ENCODE data around the gene ELMO1.
"Not testable (repeated sequence)": the region's sequence is repeated elsewhere in the genome, so short reads cannot be mapped to it uniquely, and the experiment has no call there.

ELMO1 gene

GRCh38 chr7:36986948-36987724, 461.5 kb downstream of the ELMO1 start:
- peak; percentile 46 for DNase-seq

- DNase-seq: peak; percentile 22
Measured at GRCh38 chr7:36986511-36986933, 462.1 kb downstream of the ELMO1 start.

DNA sequence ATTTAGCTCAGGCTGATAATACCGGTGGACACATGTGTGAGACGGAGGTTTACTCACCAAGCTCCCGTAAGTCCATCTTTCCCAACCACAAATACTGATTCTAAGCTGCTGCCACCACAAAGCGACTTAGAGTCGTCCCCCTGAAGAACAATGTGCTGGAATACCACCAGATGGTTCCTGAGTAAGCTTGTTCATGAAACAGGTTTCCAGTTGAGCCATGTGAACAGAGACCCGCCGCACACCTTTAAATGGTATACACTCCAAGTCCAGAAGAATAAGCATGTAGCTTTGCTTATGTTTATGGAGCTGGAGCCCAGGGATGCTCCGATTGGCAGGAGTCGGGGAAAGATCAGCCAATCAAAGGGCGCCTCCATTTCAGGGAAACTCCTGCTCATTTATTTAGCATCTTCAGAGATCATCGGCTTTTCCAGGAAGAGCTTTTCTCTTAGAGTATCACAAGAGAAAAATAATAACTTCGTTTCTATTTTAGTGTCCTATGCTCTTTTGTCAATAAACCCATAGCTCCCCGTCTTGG, 462.7 kb downstream of the ELMO1 start:
- no peak for DNase-seq

DNA sequence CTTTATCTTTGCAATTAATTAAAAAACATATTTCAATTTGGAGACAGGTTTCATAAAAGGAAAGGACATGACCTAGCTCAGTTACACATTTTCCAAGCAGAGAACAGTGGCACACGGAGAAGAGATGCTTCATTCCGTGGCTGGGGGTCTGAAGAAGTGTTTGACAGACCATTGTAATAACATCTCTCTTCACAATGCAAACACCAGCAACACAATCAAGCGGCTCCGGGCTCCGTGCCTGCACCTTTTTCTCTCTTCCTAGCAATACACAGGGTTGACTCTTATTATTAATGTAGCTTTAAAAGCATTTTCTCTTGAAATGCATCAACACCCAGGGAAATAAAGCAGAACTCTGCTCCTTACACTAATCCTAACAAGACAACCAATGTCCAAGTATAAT, 463.3 kb downstream of the ELMO1 start:
- no peak for DNase-seq

GRCh38 chr7:36984710-36985312, 463.9 kb downstream of the ELMO1 start:
- no peak for DNase-seq

- DNase-seq: no peak
Measured at GRCh38 chr7:36984041-36984521, 464.6 kb downstream of the ELMO1 start.

- no peak for DNase-seq
Measured at GRCh38 chr7:36982766-36983165, 465.9 kb downstream of the ELMO1 start.

- DNase-seq: no peak
Measured at GRCh38 chr7:36979810-36980248, 468.8 kb downstream of the ELMO1 start.

GRCh38 chr7:36978461-36978860, 470.2 kb downstream of the ELMO1 start:
- DNase-seq: no peak

- no peak for DNase-seq
Measured at GRCh38 chr7:36977878-36978277, 470.8 kb downstream of the ELMO1 start.

- not testable (repeated sequence) for DNase-seq
Measured at GRCh38 chr7:36973534-36973933, 475.1 kb downstream of the ELMO1 start.

DNA sequence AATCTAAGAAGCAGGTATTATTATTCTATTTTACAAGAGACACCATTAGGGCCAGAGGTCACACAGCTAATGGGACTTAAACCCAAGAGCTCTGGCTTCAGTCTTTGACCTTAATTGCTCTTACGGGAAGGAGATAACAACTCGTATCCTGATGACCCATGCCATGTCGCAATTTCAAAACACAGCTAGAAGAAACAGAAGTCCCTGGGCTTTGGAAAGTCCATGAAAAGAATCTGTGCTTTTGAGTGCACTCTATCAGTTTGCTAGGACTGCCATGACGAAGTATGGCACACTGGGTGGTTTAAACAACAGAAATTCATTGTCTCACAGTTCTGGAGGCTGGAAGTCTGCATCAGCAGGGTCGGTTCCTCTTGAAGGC, 476.5 kb downstream of the ELMO1 start:
- no peak for DNase-seq

DNA sequence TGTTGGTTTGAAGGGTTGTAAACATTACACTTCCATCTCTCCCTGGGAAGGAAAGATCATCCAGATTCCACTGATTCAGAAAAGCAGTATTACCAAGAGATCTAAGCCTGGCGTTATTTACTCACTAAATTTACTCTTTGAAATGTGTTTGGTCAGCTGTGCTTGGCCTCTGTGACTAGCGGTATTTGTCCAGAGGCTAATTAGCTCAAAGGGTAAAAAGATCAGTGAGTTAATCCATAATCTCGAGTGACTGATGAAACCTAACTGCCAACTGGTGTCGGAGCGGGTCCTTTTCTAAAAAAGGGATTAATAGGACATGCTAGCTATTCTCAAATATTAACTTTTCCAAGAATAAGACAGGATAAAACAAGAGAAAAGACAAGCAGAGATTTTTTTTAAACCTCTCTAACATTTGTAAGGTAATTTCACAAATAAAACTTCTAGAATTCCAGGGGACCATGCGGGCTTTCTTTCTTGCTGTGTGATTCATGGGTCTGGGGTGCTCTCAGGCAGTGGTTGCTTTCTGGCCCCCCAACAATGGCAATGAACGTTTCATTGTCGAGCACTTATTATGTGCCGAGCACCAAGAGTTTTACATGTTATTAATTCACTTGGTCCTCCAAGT, 477.0 kb downstream of the ELMO1 start:
- DNase-seq: no peak

GRCh38 chr7:36970551-36971514, 477.8 kb downstream of the ELMO1 start:
- no peak for DNase-seq

DNA sequence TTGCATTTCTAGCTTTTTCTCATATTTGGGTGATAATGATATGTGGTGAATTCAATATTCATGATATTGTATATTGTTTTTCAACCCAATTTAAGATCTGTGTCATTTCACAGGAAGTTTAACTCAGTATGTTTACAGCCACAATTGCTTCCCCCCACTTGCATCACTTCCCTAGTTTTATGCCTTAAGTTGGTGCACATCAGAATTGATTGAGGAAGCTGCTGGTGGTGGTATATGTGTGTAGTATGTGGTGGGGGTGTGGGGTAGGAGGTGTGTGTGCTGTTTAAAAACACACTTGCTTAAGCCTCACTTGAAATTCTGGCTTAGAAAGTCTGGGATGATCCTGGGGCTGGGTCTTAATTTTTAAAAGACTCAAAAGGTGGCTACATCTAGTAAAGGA, 479.3 kb downstream of the ELMO1 start:
- DNase-seq: no peak

- DNase-seq: peak; percentile 49
Measured at GRCh38 chr7:36967387-36967786, 481.3 kb downstream of the ELMO1 start.

DNA sequence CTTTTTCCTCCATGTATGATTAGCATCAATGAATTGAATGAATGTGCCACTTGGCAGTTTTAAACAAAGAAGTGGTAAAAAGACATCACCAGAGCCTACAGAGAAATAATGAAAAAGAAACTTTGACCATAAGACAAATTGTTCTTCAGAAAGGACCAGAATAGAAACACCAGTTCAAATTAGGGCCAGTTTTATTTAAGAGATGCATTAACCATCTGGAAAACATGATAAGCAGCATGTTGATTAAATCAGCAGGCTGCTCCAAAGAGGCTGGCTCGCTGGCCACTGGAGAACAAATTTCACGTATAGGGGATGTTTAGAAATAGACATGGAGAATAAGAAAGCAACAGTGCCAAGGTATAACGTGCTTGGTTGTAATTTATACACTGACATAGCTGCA, 482.0 kb downstream of the ELMO1 start:
- no peak for DNase-seq

DNA sequence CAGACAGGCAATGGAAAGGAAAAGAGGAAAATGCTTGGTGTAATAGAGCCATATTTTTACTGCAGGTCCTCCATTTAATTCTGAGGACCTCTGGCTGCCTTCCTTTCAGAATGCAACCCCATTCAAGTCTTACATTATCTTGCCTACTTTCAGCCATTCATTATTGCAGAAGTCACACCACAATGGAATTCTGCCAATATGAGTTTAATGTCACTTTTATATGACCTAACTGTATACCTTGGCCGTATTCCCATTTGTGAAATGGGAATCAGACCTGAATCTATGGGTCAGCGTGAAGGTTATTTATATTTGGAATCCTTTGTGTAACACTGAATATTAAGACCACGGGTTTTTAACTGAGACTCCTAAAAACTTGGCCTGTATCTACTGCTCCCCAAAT, 482.6 kb downstream of the ELMO1 start:
- no peak for DNase-seq

GRCh38 chr7:36965625-36966024, 483.0 kb downstream of the ELMO1 start:
- no peak for DNase-seq

- DNase-seq: no peak
Measured at GRCh38 chr7:36964297-36964696, 484.4 kb downstream of the ELMO1 start.

DNA sequence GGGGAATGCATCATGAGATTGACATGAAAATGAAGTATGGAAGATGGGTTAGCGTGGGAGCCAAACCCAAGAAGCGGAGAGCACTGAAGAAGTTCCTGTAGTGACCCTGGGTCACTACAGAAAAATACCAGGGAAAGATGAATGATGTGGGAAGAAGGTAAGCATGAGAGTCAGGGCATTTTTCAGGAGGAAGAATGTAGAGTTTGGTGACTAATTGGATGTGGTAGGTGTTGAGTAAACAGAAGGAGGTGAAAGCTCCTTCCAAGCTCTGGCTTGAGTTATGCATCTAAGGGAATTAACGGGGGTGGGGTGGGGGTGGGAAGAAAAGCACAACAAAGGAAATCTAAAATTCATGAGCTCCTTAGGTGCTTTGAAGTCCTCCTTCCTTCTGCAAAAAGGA, 486.3 kb downstream of the ELMO1 start:
- DNase-seq: no peak

DNA sequence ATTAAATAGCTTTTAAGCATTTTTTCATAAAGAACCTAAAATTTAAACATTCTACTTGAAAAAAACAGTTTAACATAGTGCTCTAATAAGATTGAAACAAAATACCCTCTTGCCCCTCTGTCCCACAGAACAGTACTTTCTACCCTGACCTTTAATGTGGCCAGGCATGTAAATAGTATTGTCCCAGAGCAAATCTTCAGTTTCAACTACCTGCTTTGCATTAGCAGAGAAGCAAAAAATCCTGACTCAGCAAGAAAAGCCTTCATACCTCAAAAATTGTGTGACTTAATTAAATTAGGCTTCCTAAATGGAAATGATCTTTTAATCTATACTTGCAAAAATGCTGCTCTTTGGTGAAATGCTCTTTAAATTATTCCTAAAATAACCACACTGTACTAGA, 487.0 kb downstream of the ELMO1 start:
- DNase-seq: no peak

DNA sequence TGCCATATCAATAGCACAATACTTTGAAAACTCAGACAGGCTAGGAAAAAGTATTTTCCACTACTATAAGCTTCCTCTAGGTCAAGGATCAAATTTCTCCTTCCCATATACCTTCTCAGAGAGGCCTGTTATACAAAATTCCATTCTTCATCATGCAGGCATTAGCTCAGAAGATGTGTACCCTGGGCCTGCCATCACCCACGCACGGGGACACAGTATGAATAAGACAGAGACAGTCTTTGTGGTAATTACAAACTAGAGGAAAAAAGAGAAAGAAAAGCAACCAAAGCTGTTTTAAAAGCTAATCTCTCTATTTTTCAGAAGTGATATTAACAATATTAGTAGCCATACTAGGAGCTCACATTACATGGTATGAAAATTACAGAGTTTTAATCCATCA, 487.6 kb downstream of the ELMO1 start:
- no peak for DNase-seq
